Activated T-helper 1 cell treated with anti-CD3 and anti-CD28 coated beads, Interleukin-12 subunit alpha, Interleukin-12 subunit beta, Interleukin-2, Interleukin-4 antibody, amounts not matched to agents 30 ng/mL and 10 ng/mL and 1 ng/mL, durations not matched to agents 14 hours and 24 hours and 36 hours (primary cell): ENCODE data around the gene CFAP221. TPM values are rescaled to one million over a fixed set of nuclear protein-coding genes. Genes with fewer than 3 reads are reported as not detected.
A peak's percentile ranks its signal among the peaks of the same experiment; 100 is the strongest.

Source experiments
- DNase-seq: peaks from one replicate; pipeline ENCODE4 v3.0.0; 2021; ENCODE audit warnings: low spot score
- H3K27ac Mint-ChIP-seq: one replicate; pipeline ENCODE4 v1.8.0; 2021; ENCODE audit warnings: mild to moderate bottlenecking, mixed read lengths
- H3K27me3 Mint-ChIP-seq: one replicate; pipeline ENCODE4 v1.8.0; 2022; ENCODE audit warnings: mild to moderate bottlenecking, moderate library complexity, mixed read lengths; ENCODE audit not compliant: insufficient read depth
- H3K36me3 Mint-ChIP-seq: one replicate; pipeline ENCODE4 v1.8.0; 2021; ENCODE audit warnings: low read depth, mixed read lengths
- H3K4me1 Mint-ChIP-seq: one replicate; pipeline ENCODE4 v1.8.0; 2021; ENCODE audit warnings: low read depth, mixed read lengths
- H3K4me3 Mint-ChIP-seq: one replicate; pipeline ENCODE4 v1.8.0; 2021; ENCODE audit warnings: mild to moderate bottlenecking, moderate library complexity, mixed read lengths
- H3K9me3 Mint-ChIP-seq: one replicate; pipeline ENCODE4 v1.8.0; 2021; ENCODE audit warnings: mixed read lengths
- intact Hi-C: fragments of 100-400 bp; cut with micrococcal nuclease; formaldehyde crosslinking; loops from one replicate; pipeline ENCODE4 v1.15.1; 2024
- total RNA-seq: library from RNA; stranded (reverse); gene quantifications from 2 replicates; pipeline ENCODE4 v1.2.3, GENCODE V29; 2022

CFAP221 gene
- total RNA-seq, 1 donor from 2014 or later, result not detected

DNA sequence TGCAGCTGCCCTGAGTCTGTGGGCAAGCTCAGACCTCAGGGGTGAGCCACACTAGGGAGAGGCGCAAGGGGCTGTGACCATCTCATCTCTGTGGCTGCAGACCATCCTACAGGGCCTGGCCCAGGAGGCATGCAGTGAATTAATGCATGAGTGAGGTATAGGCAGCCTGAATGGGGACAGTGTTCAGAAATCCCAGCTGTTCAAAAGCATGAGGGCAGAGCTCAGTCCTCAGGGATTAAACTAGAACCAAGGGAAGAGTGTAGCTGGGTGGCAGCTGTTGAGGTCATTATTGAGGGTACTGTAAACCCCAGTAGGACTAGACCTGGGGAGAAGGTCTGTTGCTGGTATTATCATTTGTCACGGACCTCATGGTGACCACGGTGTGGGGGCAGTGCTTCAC lies 151.8 kb downstream of the CFAP221 start:
- no peak overlapping the region for H3K4me3 Mint-ChIP-seq
- H3K9me3 Mint-ChIP-seq, result no peaks in the 10 kb centered on the region
- intact Hi-C loops, result no loop called here
- peaks cover 11% of the 10 kb centered on the region for H3K4me1 Mint-ChIP-seq
- no peak for DNase-seq
- no peaks in the 10 kb centered on the region for H3K36me3 Mint-ChIP-seq
- H3K27ac Mint-ChIP-seq, result no peak overlapping the region
- peaks cover 2% of the 10 kb centered on the region for H3K27me3 Mint-ChIP-seq

DNA sequence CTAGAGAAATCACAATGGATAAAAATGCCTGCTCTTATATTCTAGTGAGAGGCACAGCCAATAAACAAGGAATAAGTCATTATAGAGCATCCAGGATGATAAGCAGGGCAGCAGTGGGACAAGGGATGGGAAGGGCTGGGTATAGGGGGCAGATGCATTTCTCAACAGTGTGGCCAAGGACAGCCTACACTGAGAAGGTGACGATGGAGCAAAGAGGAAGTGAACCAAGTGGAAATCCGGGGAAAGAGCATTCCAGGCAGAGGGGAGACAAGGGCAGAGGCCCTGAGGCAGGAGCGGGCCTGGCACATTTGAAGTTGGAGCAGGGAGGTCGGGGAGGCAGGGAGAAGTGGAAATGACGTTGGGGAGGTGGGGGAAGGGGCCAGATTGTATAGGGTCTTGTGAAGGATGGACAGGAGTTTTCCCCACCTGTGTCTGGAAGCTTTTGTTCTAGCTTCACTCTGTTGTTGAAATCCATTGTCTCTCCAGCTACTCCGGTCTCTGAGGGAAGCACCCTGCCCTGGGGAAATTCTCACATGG lies 152.3 kb downstream of the CFAP221 start:
- no peaks in the 10 kb centered on the region for H3K36me3 Mint-ChIP-seq
- peaks cover 11% of the 10 kb centered on the region for H3K4me1 Mint-ChIP-seq
- intact Hi-C loops, result no loop called here
- H3K27me3 Mint-ChIP-seq, result peaks cover 4% of the 10 kb centered on the region
- H3K9me3 Mint-ChIP-seq, result no peaks in the 10 kb centered on the region
- no peak overlapping the region for H3K4me3 Mint-ChIP-seq
- no peak for DNase-seq
- no peak overlapping the region for H3K27ac Mint-ChIP-seq

DNA sequence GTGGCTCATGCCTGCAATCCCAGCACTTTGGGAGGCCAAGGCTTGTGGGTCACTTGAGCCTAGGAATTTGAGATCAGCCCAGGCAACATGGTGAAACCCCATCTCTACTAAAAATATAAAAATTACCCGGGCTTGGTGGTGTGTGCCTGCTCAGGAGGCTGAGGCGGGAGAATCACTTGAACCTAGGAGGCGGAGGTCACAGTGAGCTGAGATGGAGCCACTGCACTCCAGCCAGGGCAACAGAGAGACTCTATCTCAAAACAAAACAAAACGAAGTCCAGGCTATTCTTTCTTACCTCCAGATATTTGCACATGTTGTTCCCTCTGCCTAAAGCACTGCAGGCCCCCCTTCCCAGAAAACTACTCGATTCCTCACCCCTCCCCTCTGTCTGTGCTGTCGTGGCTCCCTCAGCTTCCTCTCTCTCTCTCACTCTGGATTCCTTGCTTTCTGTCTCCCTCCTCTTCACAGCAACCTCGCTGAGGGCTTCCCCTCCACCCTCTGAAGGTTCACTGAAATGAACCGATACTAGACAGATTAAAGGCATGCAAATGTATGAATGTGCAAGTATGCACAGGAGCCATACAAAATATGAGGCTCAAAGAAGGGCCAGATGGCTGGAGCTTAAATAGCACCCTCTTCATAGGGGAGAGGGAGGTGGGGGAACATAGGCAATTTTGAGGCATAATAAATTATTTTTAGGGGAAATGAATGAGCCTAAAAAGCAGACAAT lies 153.2 kb downstream of the CFAP221 start:
- intact Hi-C loops, result no loop called here
- Mint-ChIP-seq H3K27me3 (peaks cover 4% of the 10 kb centered on the region), H3K9me3 (no peaks in the 10 kb centered on the region), H3K4me1 (peaks cover 11% of the 10 kb centered on the region), H3K27ac (no peak overlapping the region), H3K4me3 (no peak overlapping the region), H3K36me3 (no peaks in the 10 kb centered on the region)
- DNase-seq, result no peak

DNA sequence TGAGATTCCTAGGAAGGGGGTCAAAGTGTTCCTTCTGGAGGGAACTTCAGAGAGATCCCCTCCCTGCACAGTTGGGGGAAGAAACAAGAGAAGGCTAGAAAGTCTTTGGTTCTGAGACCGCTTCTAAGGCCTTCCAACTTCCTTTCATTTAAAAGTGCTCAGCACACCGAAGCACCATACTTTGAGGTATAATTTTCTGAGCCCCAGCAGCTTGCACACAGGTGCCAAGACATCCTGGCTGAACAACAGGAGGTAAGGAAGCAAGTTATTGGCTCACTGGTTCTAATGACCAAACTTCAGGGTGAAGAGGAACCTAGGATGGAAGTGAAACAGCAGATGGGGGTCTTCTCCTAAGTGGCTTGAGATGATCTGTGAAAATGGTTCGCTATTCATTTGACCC lies 154.0 kb downstream of the CFAP221 start:
- no peak overlapping the region for H3K27ac Mint-ChIP-seq
- DNase-seq, result no peak
- H3K36me3 Mint-ChIP-seq, result no peaks in the 10 kb centered on the region
- intact Hi-C loops, result no loop called here
- H3K9me3 Mint-ChIP-seq, result no peaks in the 10 kb centered on the region
- H3K27me3 Mint-ChIP-seq, result peaks cover 4% of the 10 kb centered on the region
- H3K4me3 Mint-ChIP-seq, result no peak overlapping the region
- peaks cover 11% of the 10 kb centered on the region for H3K4me1 Mint-ChIP-seq

DNA sequence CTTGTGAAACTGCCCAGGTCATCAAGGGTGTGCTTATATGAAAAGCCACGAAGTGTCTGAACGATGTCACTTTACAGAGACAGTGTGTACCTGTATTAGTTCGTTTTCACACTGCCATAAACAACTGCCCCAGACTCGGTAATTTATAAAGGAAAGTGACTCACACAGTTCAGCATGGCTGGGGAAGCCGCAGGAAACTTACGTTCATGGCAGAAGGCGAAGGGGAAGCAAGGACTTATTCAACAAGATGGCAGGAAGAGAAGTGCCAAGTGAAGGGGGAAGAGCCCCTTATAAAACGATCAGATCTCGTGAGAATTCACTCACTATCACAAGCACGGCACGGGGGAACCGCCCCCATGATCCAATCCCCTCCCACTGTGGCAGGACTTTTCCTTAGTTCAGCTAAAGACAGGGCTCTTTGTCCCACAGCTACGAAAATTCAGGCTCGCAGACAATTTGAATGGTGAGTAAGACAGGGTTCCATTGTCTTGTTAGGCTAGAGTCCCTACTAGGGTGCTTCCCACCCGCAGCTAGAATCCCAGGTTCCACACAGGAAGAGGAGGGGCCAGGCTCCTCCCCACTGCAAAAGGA lies 154.9 kb downstream of the CFAP221 start:
- DNase-seq, result no peak
- Mint-ChIP-seq H3K27me3 (peaks cover 4% of the 10 kb centered on the region), H3K4me1 (peaks cover 11% of the 10 kb centered on the region), H3K4me3 (no peak overlapping the region), H3K36me3 (no peaks in the 10 kb centered on the region), H3K27ac (no peak overlapping the region), H3K9me3 (no peaks in the 10 kb centered on the region)
- intact Hi-C loops, result no loop called here

DNA sequence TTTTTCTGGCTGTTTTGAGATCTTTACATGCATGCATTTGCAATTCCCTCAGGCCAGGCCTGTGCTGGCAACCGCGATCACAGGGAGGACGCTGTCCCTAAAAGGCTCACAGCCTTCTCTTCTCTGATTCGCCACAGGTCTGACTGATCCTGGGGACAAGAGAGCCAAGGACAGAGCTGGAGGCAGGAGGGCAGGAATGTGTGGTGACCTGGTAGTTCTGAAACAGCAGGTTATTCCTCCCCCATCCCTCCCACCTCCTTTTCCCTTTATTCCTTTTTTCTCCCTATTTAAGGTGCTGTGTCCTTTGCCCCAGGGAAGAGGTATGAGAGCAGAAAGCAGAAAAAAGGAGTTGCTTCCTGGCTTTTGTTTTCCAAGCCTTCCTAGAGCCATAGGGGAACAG lies 156.6 kb downstream of the CFAP221 start:
- Mint-ChIP-seq H3K36me3 (no peaks in the 10 kb centered on the region), H3K4me1 (peaks cover 11% of the 10 kb centered on the region), H3K27me3 (peaks cover 4% of the 10 kb centered on the region), H3K4me3 (no peak overlapping the region), H3K9me3 (no peaks in the 10 kb centered on the region), H3K27ac (no peak overlapping the region)
- DNase-seq, result no peak
- intact Hi-C loops, result loop anchor here (5.0 to 10.0 kb wide), 2 partner anchors 311 to 404 kb away; partner anchors contain the start of gene EPB41L5

DNA sequence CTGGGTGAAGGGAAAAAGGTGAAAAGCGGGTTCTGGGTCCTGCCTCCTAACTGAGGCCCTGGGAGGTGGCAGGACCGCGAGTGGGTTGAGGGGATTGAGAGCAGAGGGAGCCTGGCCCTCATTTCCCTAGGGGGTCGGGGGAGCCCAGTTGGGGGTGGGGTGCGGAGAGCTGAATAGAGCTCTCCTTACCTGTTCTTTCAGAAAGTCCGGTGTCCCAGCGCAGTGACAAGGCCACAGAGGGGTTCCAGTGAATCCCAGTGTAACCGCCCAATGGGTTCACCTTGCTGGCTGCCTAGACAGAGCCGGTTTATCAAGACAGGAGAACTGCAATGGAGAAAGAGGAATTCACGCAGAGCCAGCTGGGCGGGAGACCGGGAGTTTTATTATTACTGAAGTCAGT lies 157.1 kb downstream of the CFAP221 start:
- DNase-seq, result no peak
- peaks cover 2% of the 10 kb centered on the region for H3K27me3 Mint-ChIP-seq
- intact Hi-C loops, result loop anchor here (5.0 to 10.0 kb wide), 2 partner anchors 311 to 403 kb away; partner anchors contain the start of gene EPB41L5
- H3K4me1 Mint-ChIP-seq, result peaks cover 11% of the 10 kb centered on the region
- H3K27ac Mint-ChIP-seq, result no peak overlapping the region
- H3K9me3 Mint-ChIP-seq, result no peaks in the 10 kb centered on the region
- no peak overlapping the region for H3K4me3 Mint-ChIP-seq
- no peaks in the 10 kb centered on the region for H3K36me3 Mint-ChIP-seq

DNA sequence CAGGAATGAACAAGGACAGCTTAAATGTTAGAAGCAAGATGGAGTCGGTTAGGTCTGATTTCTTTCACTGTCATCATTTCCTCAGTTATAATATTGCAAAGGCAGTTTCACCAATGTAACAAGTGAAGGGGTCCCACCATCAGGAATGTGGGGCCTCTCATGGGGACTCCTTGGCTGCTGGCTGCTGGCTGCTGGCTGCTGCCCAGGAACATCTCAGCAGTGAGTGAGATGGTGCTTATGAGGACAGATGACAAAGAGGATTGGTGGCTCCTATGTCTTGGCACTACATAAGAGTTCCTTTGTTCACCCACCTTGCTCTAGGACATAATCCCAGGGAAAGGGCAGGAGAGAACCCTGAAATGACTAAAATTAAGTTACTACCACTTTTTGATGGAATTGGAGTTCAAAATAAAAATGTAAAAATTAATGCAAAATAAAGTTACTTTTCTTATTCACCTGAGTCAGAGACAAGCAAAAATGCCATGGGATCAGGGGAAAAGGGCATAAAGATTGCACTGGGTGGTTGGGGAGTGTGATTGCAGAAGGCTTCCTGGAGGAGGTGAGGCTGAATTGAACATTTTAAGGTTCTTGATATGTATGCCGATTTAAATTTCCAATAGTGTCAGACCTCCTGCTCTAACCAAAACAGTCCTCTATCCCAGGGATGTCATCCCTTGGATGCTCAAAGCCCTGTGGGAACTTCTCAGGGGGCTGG lies 158.1 kb downstream of the CFAP221 start:
- intact Hi-C loops, result loop anchor here (1.0 to 10.0 kb wide), 5 partner anchors 310 to 978 kb away; partner anchors contain the start of gene EPB41L5
- H3K9me3 Mint-ChIP-seq, result no peaks in the 10 kb centered on the region
- no peak overlapping the region for H3K27ac Mint-ChIP-seq
- H3K4me1 Mint-ChIP-seq, result peaks cover 9% of the 10 kb centered on the region
- H3K4me3 Mint-ChIP-seq, result no peak overlapping the region
- H3K27me3 Mint-ChIP-seq, result peaks cover 2% of the 10 kb centered on the region
- no peak for DNase-seq
- no peaks in the 10 kb centered on the region for H3K36me3 Mint-ChIP-seq

DNA sequence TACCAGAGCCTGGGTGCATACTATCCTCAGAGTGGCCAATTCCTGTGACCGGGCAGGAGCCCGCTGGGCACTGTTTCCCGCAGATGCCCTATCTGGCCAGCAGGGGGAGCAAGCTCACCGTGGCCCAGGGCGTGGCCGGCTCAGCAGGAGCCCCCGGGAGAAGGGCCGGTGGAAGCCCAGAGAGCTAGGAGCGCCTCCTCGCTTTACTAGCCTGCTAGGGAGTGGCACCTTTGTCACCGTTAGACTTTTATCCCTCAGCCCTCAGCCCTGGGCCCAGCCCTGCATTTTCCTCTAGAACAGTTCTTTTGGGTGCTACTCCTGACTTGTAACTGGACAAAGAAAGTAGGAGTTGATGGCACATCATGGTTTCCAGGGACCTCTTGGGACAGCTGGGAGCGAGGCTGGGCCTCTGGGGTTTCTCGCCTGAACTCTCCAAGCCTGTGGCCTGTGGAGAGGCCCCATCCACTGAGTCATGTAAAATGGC lies 158.7 kb downstream of the CFAP221 start:
- DNase-seq, result peak; percentile 56
- H3K27ac Mint-ChIP-seq, result no peak overlapping the region
- intact Hi-C loops, result loop anchor here (1.0 to 10.0 kb wide), 7 partner anchors 24 to 977 kb away; partner anchors contain the start of genes EPB41L5 and TMEM177
- no peaks in the 10 kb centered on the region for H3K9me3 Mint-ChIP-seq
- peaks cover 3% of the 10 kb centered on the region for H3K4me1 Mint-ChIP-seq
- H3K4me3 Mint-ChIP-seq, result no peak overlapping the region
- H3K27me3 Mint-ChIP-seq, result peaks cover 2% of the 10 kb centered on the region
- H3K36me3 Mint-ChIP-seq, result no peaks in the 10 kb centered on the region

DNA sequence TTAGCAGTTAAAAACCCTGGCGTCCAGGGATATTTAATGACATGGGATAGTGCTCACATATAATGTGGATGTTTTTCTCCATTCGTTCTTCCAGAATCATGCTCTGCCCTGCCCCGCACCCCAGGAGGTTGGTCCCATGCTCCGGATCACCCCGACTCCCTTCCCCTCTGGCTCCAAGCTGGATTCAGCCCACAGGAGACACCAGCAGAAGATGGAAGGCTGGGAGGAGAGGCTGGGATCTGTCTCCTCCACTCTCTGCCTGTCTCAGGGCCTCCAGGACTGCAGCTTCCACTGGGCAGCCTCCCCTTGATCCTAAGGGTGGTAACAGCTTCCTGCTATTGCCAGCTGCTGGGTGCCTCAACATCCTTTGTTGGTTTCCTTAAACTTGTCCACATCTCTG lies 159.3 kb downstream of the CFAP221 start:
- H3K9me3 Mint-ChIP-seq, result no peaks in the 10 kb centered on the region
- H3K4me1 Mint-ChIP-seq, result no peaks in the 10 kb centered on the region
- H3K36me3 Mint-ChIP-seq, result no peaks in the 10 kb centered on the region
- intact Hi-C loops, result loop anchor here (1.0 to 10.0 kb wide), 5 partner anchors 24 to 609 kb away; partner anchors contain the start of genes EPB41L5 and TMEM177
- H3K4me3 Mint-ChIP-seq, result no peak overlapping the region
- DNase-seq, result no peak
- H3K27ac Mint-ChIP-seq, result no peak overlapping the region
- H3K27me3 Mint-ChIP-seq, result peaks cover 2% of the 10 kb centered on the region

DNA sequence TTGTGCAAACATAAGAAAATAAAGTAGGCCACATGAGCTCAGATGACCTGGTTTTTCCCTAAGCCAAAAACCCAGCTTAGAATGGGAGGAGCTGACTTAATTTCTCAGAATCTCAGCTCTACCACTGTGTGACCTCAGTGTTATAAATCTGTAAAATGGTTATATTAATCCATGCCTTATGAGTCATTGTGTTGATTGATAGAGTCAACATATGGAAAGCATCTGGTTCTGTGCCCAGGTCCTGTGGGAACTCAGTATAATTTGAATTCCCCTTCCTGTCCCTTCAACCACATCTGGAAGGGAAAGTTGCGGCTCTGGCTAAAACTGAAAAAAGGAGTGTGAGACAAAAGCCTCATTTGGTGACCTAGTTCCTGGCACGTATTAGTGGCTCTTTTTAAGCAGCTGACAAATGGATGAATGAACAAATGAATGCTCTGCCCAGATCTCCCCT lies 160.4 kb downstream of the CFAP221 start:
- no peak overlapping the region for H3K27ac Mint-ChIP-seq
- H3K4me1 Mint-ChIP-seq, result no peaks in the 10 kb centered on the region
- peaks cover 2% of the 10 kb centered on the region for H3K27me3 Mint-ChIP-seq
- no peak overlapping the region for H3K4me3 Mint-ChIP-seq
- H3K9me3 Mint-ChIP-seq, result no peaks in the 10 kb centered on the region
- no peaks in the 10 kb centered on the region for H3K36me3 Mint-ChIP-seq
- intact Hi-C loops, result loop anchor here (2.0 to 10.0 kb wide), 3 partner anchors 54 to 400 kb away; partner anchors contain the start of genes EPB41L5 and PTPN4
- DNase-seq, result no peak

DNA sequence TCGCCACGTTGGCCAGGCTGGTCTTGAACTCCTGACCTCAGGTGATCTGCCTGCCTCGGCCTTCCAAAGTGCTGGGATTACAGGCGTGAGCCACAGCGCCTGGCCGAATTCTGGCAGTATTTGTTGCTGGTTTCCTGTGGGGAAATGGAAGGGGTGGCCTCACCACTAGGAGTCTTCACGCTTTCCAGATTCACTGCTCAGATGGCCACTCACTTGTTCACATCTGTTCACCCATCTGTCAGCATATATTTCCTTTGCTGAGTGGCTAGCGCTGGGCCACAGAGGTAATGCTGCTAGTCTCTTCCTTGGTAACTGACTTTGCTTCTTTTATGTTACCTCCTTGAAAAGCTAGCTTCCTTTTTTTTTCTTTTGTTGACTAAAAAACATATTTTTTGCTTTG lies 162.0 kb downstream of the CFAP221 start:
- Mint-ChIP-seq H3K4me3 (no peak overlapping the region), H3K4me1 (no peaks in the 10 kb centered on the region), H3K27ac (no peak overlapping the region), H3K36me3 (no peaks in the 10 kb centered on the region), H3K27me3 (peaks cover 2% of the 10 kb centered on the region), H3K9me3 (no peaks in the 10 kb centered on the region)
- no peak for DNase-seq
- intact Hi-C loops, result loop anchor here (10.0 kb wide), 1 partner anchor 399 kb away; no protein-coding TSS in a partner anchor
